SK-N-MC (cell line): ENCODE results near the gene ASPDH.

Source experiments
- EZH2 ChIP-seq: fragments of 200-600 bp; sonication (generic); IDR thresholded peaks from one replicate; pipeline ENCODE4 v1.6.1; 2017; ENCODE audit warnings: antibody characterized with exemption
- FOXP2 ChIP-seq: optimal IDR thresholded peaks from 2 replicates; pipeline ENCODE3; 2011; ENCODE audit warnings: mild to moderate bottlenecking, moderate library complexity; ENCODE audit not compliant: insufficient read depth; ENCODE audit errors: extremely low read length, control extremely low read depth
- POLR2AphosphoS5 ChIP-seq: IDR thresholded peaks from 2 replicates; pipeline ENCODE4 v1.6.1; 2012; ENCODE audit warnings: mild to moderate bottlenecking, low read depth, low read length, borderline replicate concordance

- TF ChIP-seq EZH2 (no peak), FOXP2 (no peak), POLR2AphosphoS5 (no peak)
Observed at GRCh38 chr19:50508843-50509190, 4.9 kb downstream of the ASPDH start.
